Effector memory CD4-positive, alpha-beta T cell (primary cell): ENCODE data around the gene SBF2.
"Not testable (repeated sequence)": the region's sequence is repeated elsewhere in the genome, so short reads cannot be mapped to it uniquely, and the experiment has no call there.

Experiments used
- DNase-seq, 3 donors: peaks; one replicate each; pipeline ENCODE4 v3.0.0-alpha.2; 2020
- H3K27ac ChIP-seq: 2 replicates; pipeline ENCODE4 v1.7.0; 2013; ENCODE audit warnings: mild to moderate bottlenecking, low read length, moderate library complexity; ENCODE audit not compliant: insufficient read depth, poor library complexity, severe bottlenecking
- H3K27me3 ChIP-seq: replicated peaks from 2 replicates; pipeline ENCODE4 v1.7.0; 2013; ENCODE audit warnings: mild to moderate bottlenecking, low read length; ENCODE audit not compliant: insufficient read depth, control insufficient read depth, poor library complexity, severe bottlenecking
- H3K36me3 ChIP-seq: 2 replicates; pipeline ENCODE4 v1.7.0; 2013; ENCODE audit warnings: mild to moderate bottlenecking, low read length, moderate library complexity; ENCODE audit not compliant: control insufficient read depth, insufficient read depth
- H3K4me1 ChIP-seq: 2 replicates; pipeline ENCODE4 v1.7.0; 2013; ENCODE audit warnings: low read length, mild to moderate bottlenecking; ENCODE audit not compliant: control insufficient read depth, insufficient read depth, poor library complexity, severe bottlenecking
- H3K4me3 ChIP-seq: 2 replicates; pipeline ENCODE4 v1.7.0; 2013; ENCODE audit warnings: low read length, low read depth, mild to moderate bottlenecking; ENCODE audit not compliant: insufficient read depth, poor library complexity, severe bottlenecking
- H3K9me3 ChIP-seq: 2 replicates; pipeline ENCODE4 v1.7.0; 2013; ENCODE audit warnings: mild to moderate bottlenecking, low read length, moderate library complexity; ENCODE audit not compliant: control insufficient read depth

The SBF2 gene

GRCh38 chr11:10095412-10096208 is 198.4 kb downstream of the SBF2 start:
- DNase-seq = no peak
- no peaks in the 10 kb centered on the region for H3K9me3 ChIP-seq
- H3K27ac ChIP-seq = no peak overlapping the region
- no peaks in the 10 kb centered on the region for H3K36me3 ChIP-seq
- no peak overlapping the region for H3K4me3 ChIP-seq
- H3K27me3 ChIP-seq = no peaks in the 10 kb centered on the region
- peaks cover 3% of the 10 kb centered on the region for H3K4me1 ChIP-seq

- Histone ChIP-seq H3K4me1 (peaks cover 3% of the 10 kb centered on the region), H3K4me3 (no peak overlapping the region), H3K9me3 (no peaks in the 10 kb centered on the region), H3K27me3 (no peaks in the 10 kb centered on the region), H3K27ac (no peak overlapping the region), H3K36me3 (no peaks in the 10 kb centered on the region)
- no peak for DNase-seq
Measured at GRCh38 chr11:10092426-10092825, 201.6 kb downstream of the SBF2 start.

- H3K27me3 ChIP-seq = no peaks in the 10 kb centered on the region
- DNase-seq = no peak
- H3K36me3 ChIP-seq = no peaks in the 10 kb centered on the region
- peaks cover 3% of the 10 kb centered on the region for H3K4me1 ChIP-seq
- no peak overlapping the region for H3K27ac ChIP-seq
- no peak overlapping the region for H3K4me3 ChIP-seq
- H3K9me3 ChIP-seq = no peaks in the 10 kb centered on the region
Measured at GRCh38 chr11:10091314-10092045, 202.5 kb downstream of the SBF2 start.

GRCh38 chr11:10087923-10088225 is 206.1 kb downstream of the SBF2 start:
- H3K4me1 ChIP-seq, DNase-seq, H3K27me3 ChIP-seq, H3K36me3 ChIP-seq, H3K9me3 ChIP-seq, H3K27ac ChIP-seq, H3K4me3 ChIP-seq: not testable (repeated sequence)

GRCh38 chr11:10087186-10087922 is 206.7 kb downstream of the SBF2 start:
- Histone ChIP-seq H3K9me3 (no peaks in the 10 kb centered on the region), H3K4me3 (no peak overlapping the region), H3K27me3 (no peaks in the 10 kb centered on the region), H3K4me1 (peaks cover 3% of the 10 kb centered on the region), H3K36me3 (no peaks in the 10 kb centered on the region), H3K27ac (no peak overlapping the region)
- DNase-seq = no peak

- no peak for DNase-seq
- no peak overlapping the region for H3K27ac ChIP-seq
- H3K36me3 ChIP-seq = no peaks in the 10 kb centered on the region
- H3K27me3 ChIP-seq = no peaks in the 10 kb centered on the region
- H3K4me3 ChIP-seq = no peak overlapping the region
- no peaks in the 10 kb centered on the region for H3K4me1 ChIP-seq
- H3K9me3 ChIP-seq = peaks cover 7% of the 10 kb centered on the region
Measured at GRCh38 chr11:10080138-10080537, 213.9 kb downstream of the SBF2 start.

GRCh38 chr11:10076458-10077141 is 217.4 kb downstream of the SBF2 start:
- no peak overlapping the region for H3K4me3 ChIP-seq
- no peaks in the 10 kb centered on the region for H3K4me1 ChIP-seq
- no peak for DNase-seq
- H3K27me3 ChIP-seq = no peaks in the 10 kb centered on the region
- no peaks in the 10 kb centered on the region for H3K36me3 ChIP-seq
- H3K9me3 ChIP-seq = peaks cover 7% of the 10 kb centered on the region
- no peak overlapping the region for H3K27ac ChIP-seq

GRCh38 chr11:10075141-10075540 is 218.9 kb downstream of the SBF2 start:
- Histone ChIP-seq H3K27me3 (no peaks in the 10 kb centered on the region), H3K9me3 (no peaks in the 10 kb centered on the region), H3K4me3 (no peak overlapping the region), H3K27ac (no peak overlapping the region), H3K4me1 (no peaks in the 10 kb centered on the region), H3K36me3 (no peaks in the 10 kb centered on the region)
- no peak for DNase-seq

- H3K27me3 ChIP-seq = no peaks in the 10 kb centered on the region
- H3K36me3 ChIP-seq = no peaks in the 10 kb centered on the region
- no peak overlapping the region for H3K4me3 ChIP-seq
- H3K27ac ChIP-seq = no peak overlapping the region
- H3K9me3 ChIP-seq = no peaks in the 10 kb centered on the region
- H3K4me1 ChIP-seq = no peaks in the 10 kb centered on the region
- DNase-seq = no peak
Measured at GRCh38 chr11:10072841-10073240, 221.2 kb downstream of the SBF2 start.
